ENCODE measurements around the gene NEURL1B.

The NEURL1B gene

GRCh38 chr5:172720655-172721054 lies 79.6 kb downstream of the NEURL1B start:
- no peak for DNase-seq (ENCODE audit: low read depth in 1 of 2, low spot score in 1 of 2)
- no peak overlapping the region for H3K27ac ChIP-seq (replicated peaks)
- TF ChIP-seq CTCF (IDR thresholded peaks at IDR 0.05; ENCODE audit: insufficient read depth, low read length) (no peak), SPI1 (IDR thresholded peaks at IDR 0.05; ENCODE audit: borderline replicate concordance, low read depth) (no peak), GABPA (IDR thresholded peaks at IDR 0.05; ENCODE audit: low read depth) (no peak), REST (IDR thresholded peaks at IDR 0.05; ENCODE audit: insufficient replicate concordance, low read depth) (no peak), POLR2AphosphoS5 (IDR thresholded peaks at IDR 0.05; ENCODE audit: low read depth) (no peak)
- no peaks in the 10 kb centered on the region for H3K27me3 ChIP-seq (ENCODE audit: insufficient read depth, poor library complexity, severe bottlenecking)
- no peak overlapping the region for H3K4me3 ChIP-seq (replicated peaks; ENCODE audit: insufficient read depth, low read length)

GRCh38 chr5:172721455-172722326 lies 80.6 kb downstream of the NEURL1B start:
- TF ChIP-seq GABPA (IDR thresholded peaks at IDR 0.05; ENCODE audit: low read depth) (no peak), POLR2AphosphoS5 (IDR thresholded peaks at IDR 0.05; ENCODE audit: low read depth) (no peak), SPI1 (IDR thresholded peaks at IDR 0.05; ENCODE audit: borderline replicate concordance, low read depth) (no peak), REST (IDR thresholded peaks at IDR 0.05; ENCODE audit: insufficient replicate concordance, low read depth) (no peak), CTCF (IDR thresholded peaks at IDR 0.05; ENCODE audit: insufficient read depth, low read length) (no peak)
- Histone ChIP-seq H3K27me3 (ENCODE audit: insufficient read depth, poor library complexity, severe bottlenecking) (no peaks in the 10 kb centered on the region), H3K27ac (replicated peaks) (no peak overlapping the region), H3K4me3 (replicated peaks; ENCODE audit: insufficient read depth, low read length) (no peak overlapping the region)
- no peak for DNase-seq (ENCODE audit: low read depth in 1 of 2, low spot score in 1 of 2)

- Histone ChIP-seq H3K27me3 (ENCODE audit: insufficient read depth, poor library complexity, severe bottlenecking) (no peaks in the 10 kb centered on the region), H3K27ac (replicated peaks) (no peak overlapping the region), H3K4me3 (replicated peaks; ENCODE audit: insufficient read depth, low read length) (no peak overlapping the region)
- no peak for DNase-seq (ENCODE audit: low read depth in 1 of 2, low spot score in 1 of 2)
- TF ChIP-seq POLR2AphosphoS5 (IDR thresholded peaks at IDR 0.05; ENCODE audit: low read depth) (no peak), SPI1 (IDR thresholded peaks at IDR 0.05; ENCODE audit: borderline replicate concordance, low read depth) (no peak), CTCF (IDR thresholded peaks at IDR 0.05; ENCODE audit: insufficient read depth, low read length) (no peak)
Observed at GRCh38 chr5:172722327-172722815, 81.3 kb downstream of the NEURL1B start.

All from HL-60 (cell line).